SK-N-MC (cell line): ENCODE measurements around the gene APOL2.
"Not testable (repeated sequence)": the region's sequence is repeated elsewhere in the genome, so short reads cannot be mapped to it uniquely, and the experiment has no call there.

ENCODE experiments used
- DNase-seq: peaks from one replicate; pipeline ENCODE4 v3.0.0-alpha.2; 2011; ENCODE audit warnings: low read depth, low spot score
- H3K27ac ChIP-seq: fragments of 200-600 bp; sonication (generic); 2 replicates; pipeline ENCODE4 v1.5.1; 2016; ENCODE audit warnings: mixed run types
- H3K36me3 ChIP-seq: fragments of 200-600 bp; sonication (generic); 2 replicates; pipeline ENCODE4 v1.6.1; 2017; ENCODE audit warnings: antibody characterized with exemption, low read length, mixed read lengths; ENCODE audit not compliant: insufficient read depth
- H3K4me3 ChIP-seq: fragments of 200-600 bp; sonication (generic); 2 replicates; pipeline ENCODE4 v1.5.1; 2016
- H3K9ac ChIP-seq: fragments of 200-600 bp; sonication (generic); 2 replicates; pipeline ENCODE4 v1.8.0; 2017; ENCODE audit warnings: mixed run types, mixed read lengths; ENCODE audit not compliant: insufficient read length
- H3K9me3 ChIP-seq: fragments of 200-600 bp; sonication (generic); 2 replicates; pipeline ENCODE4 v1.6.1; 2017; ENCODE audit warnings: low read depth, mild to moderate bottlenecking, antibody characterized with exemption, low read length, moderate library complexity, mixed read lengths
- EZH2 ChIP-seq: fragments of 200-600 bp; sonication (generic); IDR thresholded peaks from one replicate; pipeline ENCODE4 v1.6.1; 2017; ENCODE audit warnings: antibody characterized with exemption
- FOXP2 ChIP-seq: optimal IDR thresholded peaks from 2 replicates; pipeline ENCODE3; 2011; ENCODE audit warnings: mild to moderate bottlenecking, moderate library complexity; ENCODE audit not compliant: insufficient read depth; ENCODE audit errors: extremely low read length, control extremely low read depth
- POLR2AphosphoS5 ChIP-seq: IDR thresholded peaks from 2 replicates; pipeline ENCODE4 v1.6.1; 2012; ENCODE audit warnings: mild to moderate bottlenecking, low read depth, low read length, borderline replicate concordance

Gene APOL2

GRCh38 chr22:36192542-36192941 is 46.8 kb downstream of the APOL2 start:
- no peaks in the 10 kb centered on the region for H3K9me3 ChIP-seq
- no peak for TF ChIP-seq EZH2
- no peak for TF ChIP-seq FOXP2
- TF ChIP-seq POLR2AphosphoS5, result no peak
- no peak for DNase-seq
- no peak overlapping the region for H3K9ac ChIP-seq
- H3K27ac ChIP-seq, result no peak overlapping the region
- no peak overlapping the region for H3K4me3 ChIP-seq
- no peaks in the 10 kb centered on the region for H3K36me3 ChIP-seq

DNA sequence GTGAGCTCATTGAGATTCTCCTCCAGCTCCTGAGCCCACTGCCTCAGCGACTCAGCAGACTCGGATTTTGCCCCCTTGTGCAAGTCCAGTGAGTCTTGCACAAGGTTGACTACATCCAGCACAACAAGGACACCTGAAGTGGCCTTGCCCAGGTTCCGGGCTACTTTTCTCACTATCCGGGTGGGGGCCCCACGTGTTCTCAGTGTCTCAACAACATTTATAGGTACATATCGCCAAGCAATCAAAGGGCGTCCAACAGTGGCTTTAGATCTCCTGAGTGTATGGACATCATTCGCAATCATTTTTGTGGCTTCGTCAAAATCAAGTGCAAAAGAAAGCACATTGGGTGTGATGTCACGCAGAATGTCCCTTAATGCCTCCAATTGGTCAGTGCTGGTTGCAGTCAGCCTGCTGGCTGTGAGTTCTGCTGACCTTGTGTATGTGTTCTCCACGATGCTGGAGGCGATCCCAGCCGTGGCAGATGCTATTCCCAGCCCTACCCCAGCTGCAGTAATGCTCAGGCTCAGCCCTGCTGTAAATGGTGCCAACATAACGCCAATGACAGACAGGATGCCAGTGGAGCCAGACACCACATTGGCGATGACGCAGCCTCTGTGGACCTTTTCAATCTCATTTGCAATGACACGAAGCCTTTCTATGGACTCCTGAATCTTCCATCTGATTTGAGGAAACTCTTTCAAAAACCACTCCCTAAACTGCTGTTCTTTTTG is 48.1 kb downstream of the APOL2 start:
- H3K27ac ChIP-seq, result no peak overlapping the region
- H3K4me3 ChIP-seq, result no peak overlapping the region
- no peak for DNase-seq
- H3K36me3 ChIP-seq, result no peaks in the 10 kb centered on the region
- no peak for TF ChIP-seq FOXP2
- no peak for TF ChIP-seq EZH2
- TF ChIP-seq POLR2AphosphoS5, result no peak
- no peaks in the 10 kb centered on the region for H3K9me3 ChIP-seq
- no peak overlapping the region for H3K9ac ChIP-seq

DNA sequence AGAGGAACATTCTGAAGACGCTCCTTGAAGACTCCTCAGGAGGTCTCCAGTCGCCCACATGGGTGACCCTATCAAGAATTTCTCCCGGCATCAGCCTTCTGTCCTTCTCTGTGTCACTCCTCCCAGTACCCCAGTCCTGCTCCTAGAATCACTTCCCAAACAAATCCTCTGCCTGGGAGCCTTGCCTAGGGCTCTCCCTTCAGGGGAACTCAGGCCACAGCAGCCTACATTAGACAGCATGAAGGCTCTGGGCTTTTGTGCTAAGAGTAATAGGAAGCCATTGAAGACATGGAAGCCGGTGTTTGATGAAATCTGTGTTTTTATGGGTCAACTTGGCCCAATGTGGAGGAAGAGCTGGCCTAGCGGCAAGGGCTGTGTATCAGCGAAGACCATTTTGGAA is 51.5 kb downstream of the APOL2 start:
- H3K9me3 ChIP-seq, H3K36me3 ChIP-seq, H3K9ac ChIP-seq, DNase-seq, H3K4me3 ChIP-seq, H3K27ac ChIP-seq: not testable (repeated sequence)

- no peaks in the 10 kb centered on the region for H3K36me3 ChIP-seq
- no peak overlapping the region for H3K4me3 ChIP-seq
- DNase-seq, result no peak
- H3K27ac ChIP-seq, result no peak overlapping the region
- no peak overlapping the region for H3K9ac ChIP-seq
- TF ChIP-seq EZH2 (no peak), FOXP2 (no peak), POLR2AphosphoS5 (no peak)
- H3K9me3 ChIP-seq, result no peaks in the 10 kb centered on the region
Observed at GRCh38 chr22:36185828-36186624, 53.3 kb downstream of the APOL2 start.

DNA sequence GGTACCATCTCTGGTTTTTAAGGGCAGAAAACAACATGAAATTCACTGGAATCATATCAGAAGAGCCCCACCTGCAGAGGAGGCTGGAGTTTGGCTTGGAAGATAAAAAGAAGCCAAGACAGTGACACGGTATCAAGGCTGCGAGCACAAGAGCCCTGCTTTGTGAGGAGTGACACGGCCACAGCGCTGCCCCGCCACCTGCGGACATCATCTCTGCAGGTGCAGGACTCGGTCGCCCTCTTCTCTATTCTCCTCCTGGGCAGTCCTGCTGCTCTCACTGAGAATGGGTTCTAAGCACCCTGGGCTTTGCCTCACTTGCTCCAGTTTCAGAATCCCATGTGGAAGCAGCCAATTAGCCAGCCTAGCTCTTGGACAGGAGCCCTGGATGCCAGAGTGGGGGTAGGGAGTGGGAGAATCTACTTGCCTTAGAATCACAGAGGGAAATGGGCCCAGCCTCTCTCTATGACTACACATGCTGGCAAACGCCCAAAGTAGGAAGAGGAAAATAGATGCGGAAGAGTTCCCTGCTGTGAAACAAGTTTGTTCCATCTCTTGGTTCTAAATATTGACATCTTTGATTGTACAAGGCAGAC is 54.8 kb downstream of the APOL2 start:
- no peaks in the 10 kb centered on the region for H3K36me3 ChIP-seq
- no peaks in the 10 kb centered on the region for H3K9me3 ChIP-seq
- no peak overlapping the region for H3K9ac ChIP-seq
- no peak overlapping the region for H3K4me3 ChIP-seq
- no peak overlapping the region for H3K27ac ChIP-seq
- peak; percentile 40 for DNase-seq
- no peak for TF ChIP-seq POLR2AphosphoS5
- no peak for TF ChIP-seq FOXP2

GRCh38 chr22:36183446-36183845 is 55.9 kb downstream of the APOL2 start:
- Histone ChIP-seq H3K9me3 (no peaks in the 10 kb centered on the region), H3K9ac (no peak overlapping the region), H3K27ac (no peak overlapping the region), H3K4me3 (no peak overlapping the region), H3K36me3 (no peaks in the 10 kb centered on the region)
- TF ChIP-seq FOXP2, result no peak
- TF ChIP-seq POLR2AphosphoS5, result no peak
- no peak for TF ChIP-seq EZH2
- no peak for DNase-seq

DNA sequence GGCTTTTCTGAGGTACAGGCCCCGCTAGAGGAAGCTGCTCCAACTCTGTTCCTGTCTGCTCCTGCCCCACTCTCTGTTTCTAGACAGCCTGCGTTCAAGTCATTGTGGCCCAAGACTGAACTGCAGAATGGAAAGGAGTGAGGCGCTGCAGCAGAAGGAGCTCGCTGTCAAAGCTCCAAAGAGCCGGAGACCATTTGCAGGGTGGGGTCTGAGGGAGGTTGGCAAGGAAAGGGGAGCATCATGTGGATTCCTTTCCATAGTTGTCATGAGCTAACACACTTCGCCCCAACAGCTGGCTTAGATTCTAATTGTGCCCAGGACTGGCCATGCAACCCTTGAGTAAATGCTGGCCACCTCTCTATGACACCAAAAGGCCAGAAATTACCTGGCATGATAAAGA is 56.5 kb downstream of the APOL2 start:
- Histone ChIP-seq H3K36me3 (no peaks in the 10 kb centered on the region), H3K9ac (no peak overlapping the region), H3K27ac (no peak overlapping the region), H3K9me3 (no peaks in the 10 kb centered on the region), H3K4me3 (no peak overlapping the region)
- DNase-seq, result no peak
- no peak for TF ChIP-seq POLR2AphosphoS5
- no peak for TF ChIP-seq FOXP2
- TF ChIP-seq EZH2, result no peak

GRCh38 chr22:36182056-36182455 is 57.3 kb downstream of the APOL2 start:
- Histone ChIP-seq H3K4me3 (no peak overlapping the region), H3K9me3 (no peaks in the 10 kb centered on the region), H3K36me3 (no peaks in the 10 kb centered on the region), H3K9ac (no peak overlapping the region), H3K27ac (no peak overlapping the region)
- TF ChIP-seq EZH2, result no peak
- no peak for TF ChIP-seq POLR2AphosphoS5
- TF ChIP-seq FOXP2, result no peak
- no peak for DNase-seq
